Stimulated activated CD4-positive, alpha-beta T cell treated with anti-CD3 and anti-CD28 coated beads, Interleukin-4, amount 100 ng/mL, for 4 hours (primary cell): ENCODE results near the gene GPR62.
A peak's percentile ranks its signal among the peaks of the same experiment; 100 is the strongest.
"Not testable (repeated sequence)": the region's sequence is repeated elsewhere in the genome, so short reads cannot be mapped to it uniquely, and the experiment has no call there.

Experiments used
- DNase-seq, 2 experiments: peaks; one replicate each; pipeline ENCODE4 v3.0.0-alpha.2; 2020

GPR62 gene

GRCh38 chr3:51971350-51971749 is 16.2 kb downstream of the GPR62 start:
- DNase-seq: no peak

GRCh38 chr3:51974277-51974962 is 19.2 kb downstream of the GPR62 start:
- peak in 1 of 2 experiments; percentile 23 for DNase-seq

DNA sequence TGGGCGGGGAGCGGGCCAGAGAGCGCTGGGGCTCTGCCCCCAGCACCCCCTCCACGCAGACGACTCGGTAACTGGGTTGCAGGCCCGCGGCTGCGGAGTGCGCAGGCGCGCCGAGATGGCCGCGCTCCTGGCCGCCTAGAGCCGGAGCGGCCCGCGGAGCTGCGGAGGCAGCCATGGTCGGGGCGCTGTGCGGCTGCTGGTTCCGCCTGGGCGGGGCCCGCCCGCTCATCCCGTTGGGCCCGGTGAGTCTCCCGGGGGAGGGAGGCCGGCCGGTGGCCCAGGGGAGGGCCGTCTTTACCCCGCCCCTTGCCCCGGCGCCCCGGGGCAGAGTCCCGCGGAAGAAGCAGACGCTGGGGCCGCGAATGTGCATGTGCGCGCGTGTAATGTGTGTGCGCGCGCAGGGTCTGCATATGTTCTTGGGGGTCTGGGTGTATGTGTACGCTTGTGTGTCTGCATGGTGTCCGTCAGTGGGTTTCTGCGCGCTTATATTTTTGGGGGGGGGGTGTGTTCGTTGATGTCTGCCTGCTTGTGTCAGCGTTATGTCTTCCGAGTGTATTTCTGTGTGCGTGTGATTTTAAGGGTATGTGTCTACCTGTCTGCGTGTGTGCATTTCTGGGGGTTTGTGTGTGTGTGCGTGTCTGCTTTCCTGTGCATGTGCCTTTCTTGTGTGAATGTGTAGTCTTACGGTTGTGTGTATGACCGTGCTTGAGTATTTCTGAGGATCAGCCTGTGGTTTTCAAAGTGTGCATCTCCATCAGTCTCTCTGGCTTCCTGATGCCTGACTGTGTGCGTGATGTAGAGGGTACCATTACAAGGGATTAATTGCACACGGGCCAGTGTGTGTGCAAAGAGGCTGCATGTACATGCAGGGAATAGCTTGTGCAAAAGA is 20.0 kb downstream of the GPR62 start, which contains the start of gene ABHD14A:
TSS of gene ABHD14A (plus strand) at position 102 of the 889 bp plus-strand sequence. CDS start at position 174, 72 bp downstream.
- peak; percentile 64 to 66 for DNase-seq

- DNase-seq: no peak
These were observed 20.8 kb downstream of the GPR62 start for GRCh38 chr3:51975852-51976549.

DNA sequence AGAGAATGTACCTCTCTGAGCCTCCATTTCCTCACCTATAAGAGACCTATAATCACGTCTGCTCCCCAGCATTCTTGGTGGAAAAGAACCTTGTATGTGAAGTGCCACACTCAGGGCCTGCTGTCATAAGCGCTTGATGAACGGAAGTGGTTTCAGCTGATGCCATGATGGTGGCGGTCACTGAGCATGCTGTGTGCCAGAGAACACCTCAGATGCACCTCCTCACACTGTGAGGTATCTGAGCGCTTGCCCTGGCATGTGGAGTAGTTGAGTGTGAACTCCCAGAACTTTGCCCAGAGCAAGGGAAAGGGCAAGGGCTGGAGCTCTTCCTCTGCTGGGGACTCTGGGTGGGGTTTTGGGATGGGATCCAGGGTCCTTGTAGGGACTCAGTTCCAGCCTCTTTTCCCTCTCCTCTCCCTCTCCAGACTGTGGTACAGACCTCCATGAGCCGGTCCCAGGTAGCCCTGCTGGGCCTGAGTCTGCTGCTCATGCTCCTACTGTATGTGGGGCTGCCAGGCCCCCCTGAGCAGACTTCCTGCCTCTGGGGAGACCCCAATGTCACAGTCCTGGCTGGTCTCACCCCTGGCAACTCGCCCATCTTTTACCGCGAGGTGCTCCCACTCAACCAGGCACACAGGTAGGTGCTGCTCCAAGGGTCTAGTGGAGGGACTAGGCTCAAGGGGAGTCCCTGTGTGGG is 22.4 kb downstream of the GPR62 start:
- peak in 1 of 2 experiments; percentile 26 for DNase-seq

DNA sequence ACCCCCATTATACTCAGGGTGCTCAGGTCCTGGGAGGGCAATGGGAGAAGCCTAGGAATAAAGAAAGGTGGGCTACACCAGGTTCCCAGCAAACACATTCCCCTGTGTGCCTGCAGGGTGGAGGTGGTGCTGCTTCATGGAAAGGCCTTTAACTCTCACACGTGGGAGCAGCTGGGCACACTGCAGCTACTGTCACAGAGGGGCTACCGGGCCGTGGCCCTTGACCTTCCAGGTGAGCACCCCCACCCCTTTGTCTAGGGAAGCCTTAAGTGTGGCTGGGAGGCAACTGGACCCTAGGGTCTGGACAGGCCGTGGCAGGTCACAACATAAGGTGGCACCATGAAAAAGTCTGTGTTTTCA is 22.9 kb downstream of the GPR62 start:
- no peak for DNase-seq

DNA sequence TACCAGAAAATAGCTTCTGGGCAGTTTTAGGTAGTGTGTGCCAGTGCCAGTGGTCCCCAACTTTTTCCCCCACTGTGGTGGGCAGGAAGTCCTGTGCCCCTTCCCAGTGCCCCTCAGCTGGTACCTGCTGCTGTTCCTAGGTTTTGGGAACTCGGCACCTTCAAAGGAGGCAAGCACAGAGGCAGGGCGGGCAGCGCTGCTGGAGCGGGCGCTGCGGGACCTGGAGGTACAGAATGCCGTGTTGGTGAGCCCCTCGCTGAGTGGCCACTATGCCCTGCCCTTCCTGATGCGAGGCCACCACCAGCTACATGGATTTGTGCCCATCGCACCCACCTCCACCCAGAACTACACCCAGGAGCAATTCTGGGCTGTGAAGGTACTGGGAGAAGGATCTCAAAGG is 25.1 kb downstream of the GPR62 start:
- DNase-seq: no peak

DNA sequence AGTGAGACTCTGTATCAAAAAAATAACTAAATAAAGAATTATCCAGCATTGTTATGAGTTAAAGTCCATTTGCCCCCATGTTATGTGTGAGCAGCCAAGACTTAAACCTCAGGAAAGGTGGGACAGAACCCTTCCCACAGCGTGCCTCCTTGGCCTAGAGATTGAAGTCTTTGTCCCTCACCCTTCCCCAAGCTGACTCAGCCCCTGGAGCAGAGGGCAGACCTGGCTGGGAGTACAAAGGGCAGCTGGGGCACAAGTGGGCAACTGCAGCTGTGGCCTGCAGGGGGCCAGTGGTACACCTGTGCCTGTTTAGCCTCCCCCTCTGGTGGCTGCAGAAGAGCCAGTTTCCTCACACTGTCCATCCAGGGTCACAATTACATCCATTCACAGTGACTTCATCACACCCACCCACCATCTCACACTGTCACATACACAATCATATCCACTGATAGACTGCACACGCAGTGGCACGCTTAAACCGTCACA is 27.2 kb downstream of the GPR62 start:
- no peak for DNase-seq

DNA sequence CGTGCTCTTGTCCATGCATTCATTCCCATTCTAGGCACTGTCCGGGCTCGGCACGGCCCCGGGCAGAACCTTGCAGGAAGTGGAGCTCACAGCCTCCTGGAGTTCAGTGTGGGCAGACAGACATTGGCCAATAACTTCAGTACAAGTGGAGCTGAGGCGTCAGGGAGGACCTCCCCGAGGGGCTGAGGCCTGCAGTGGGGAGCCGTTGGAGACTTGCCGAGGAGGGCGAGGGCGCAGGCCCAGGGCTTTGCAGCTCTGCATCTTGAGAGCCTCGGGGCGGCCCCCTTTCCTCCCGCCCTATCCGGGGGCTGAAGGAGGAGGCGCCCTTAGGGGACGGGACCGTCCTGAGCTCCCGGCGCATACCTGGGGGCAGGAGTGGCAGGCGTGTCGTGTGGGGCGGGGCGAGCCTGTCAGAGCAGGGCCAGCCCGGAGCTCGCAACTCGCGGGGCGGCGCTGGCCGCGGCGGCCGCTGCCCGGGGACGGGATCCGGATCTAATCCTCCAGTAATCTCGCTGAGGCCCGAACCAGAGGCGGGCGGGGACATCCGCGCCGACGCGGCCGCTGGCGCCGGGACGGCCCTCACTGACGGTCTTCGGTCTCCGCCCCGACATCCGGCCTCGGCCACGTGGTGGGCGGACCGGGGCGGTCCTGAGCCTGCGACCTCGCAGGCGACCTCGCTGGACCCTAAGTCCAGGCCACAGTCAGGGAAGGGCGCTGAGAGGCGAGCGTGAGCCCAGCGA is 27.8 kb downstream of the GPR62 start, which contains the start of gene ACY1:
TSS of gene ACY1 (plus strand) at position 698 of the 740 bp plus-strand sequence. CDS start 530 bp downstream, outside the sequence.
- peak; percentile 73 to 75 for DNase-seq

DNA sequence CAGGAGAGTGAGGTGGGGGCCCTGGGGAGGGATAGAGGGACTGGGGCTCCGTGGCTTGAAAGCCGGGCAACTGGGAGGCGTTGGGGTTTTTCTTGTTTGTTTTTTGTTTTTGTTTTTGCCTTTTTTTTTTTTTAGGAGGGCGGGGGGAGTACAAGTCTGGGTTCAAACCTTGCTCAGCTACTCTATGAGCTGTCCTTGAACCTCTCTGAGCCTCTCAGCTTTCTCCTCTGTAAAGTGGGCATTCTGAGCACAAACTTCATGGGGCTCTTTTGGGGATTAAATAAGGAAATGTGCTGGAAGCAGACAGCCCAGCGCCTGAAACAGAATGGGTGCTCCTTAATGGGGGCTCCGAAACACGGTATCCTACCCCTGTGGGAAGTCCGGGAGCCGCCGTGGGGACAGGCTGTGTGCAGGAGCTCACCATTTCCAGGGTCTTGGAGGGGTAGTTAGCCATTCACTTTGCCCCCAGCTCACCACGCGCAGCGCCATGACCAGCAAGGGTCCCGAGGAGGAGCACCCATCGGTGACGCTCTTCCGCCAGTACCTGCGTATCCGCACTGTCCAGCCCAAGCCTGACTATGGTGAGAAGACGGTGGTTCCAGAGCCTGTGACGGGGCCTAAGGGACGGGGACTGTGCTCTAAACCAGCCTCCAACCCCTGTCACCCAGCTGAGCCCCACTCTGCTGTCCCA is 28.5 kb downstream of the GPR62 start:
- DNase-seq: no peak

DNA sequence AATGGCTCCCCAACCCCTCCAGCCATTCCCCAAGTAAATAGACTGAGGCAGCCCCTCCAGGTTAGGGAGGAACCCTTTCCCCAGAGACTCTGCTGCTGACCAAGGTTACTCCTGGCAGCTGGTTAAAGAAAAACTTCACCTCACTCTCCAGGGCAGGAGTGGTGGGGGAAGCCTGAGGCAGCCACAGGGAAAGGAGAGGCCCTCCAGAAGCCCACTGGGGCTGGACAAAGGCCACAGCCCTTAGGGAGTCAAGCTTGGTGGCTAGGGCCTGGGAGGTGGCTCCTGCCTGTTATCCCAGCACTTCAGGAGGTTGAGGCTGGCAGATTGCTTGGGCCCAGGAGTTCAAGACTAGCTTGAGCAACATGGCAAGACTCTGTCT is 29.1 kb downstream of the GPR62 start:
- no peak for DNase-seq

DNA sequence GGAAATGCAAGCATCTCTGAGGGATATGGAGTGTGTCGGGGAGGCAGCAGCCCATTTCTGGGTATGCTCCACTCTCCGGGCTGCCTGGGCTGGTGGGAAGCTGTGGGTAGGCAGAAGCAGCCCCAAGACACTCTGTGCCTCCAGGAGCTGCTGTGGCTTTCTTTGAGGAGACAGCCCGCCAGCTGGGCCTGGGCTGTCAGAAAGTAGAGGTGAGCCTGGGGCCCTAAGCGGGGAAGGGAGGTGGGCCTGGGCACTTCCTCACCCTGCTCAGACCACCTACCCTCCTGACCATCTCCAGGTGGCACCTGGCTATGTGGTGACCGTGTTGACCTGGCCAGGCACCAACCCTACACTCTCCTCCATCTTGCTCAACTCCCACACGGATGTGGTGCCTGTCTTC is 29.9 kb downstream of the GPR62 start:
- no peak for DNase-seq

DNA sequence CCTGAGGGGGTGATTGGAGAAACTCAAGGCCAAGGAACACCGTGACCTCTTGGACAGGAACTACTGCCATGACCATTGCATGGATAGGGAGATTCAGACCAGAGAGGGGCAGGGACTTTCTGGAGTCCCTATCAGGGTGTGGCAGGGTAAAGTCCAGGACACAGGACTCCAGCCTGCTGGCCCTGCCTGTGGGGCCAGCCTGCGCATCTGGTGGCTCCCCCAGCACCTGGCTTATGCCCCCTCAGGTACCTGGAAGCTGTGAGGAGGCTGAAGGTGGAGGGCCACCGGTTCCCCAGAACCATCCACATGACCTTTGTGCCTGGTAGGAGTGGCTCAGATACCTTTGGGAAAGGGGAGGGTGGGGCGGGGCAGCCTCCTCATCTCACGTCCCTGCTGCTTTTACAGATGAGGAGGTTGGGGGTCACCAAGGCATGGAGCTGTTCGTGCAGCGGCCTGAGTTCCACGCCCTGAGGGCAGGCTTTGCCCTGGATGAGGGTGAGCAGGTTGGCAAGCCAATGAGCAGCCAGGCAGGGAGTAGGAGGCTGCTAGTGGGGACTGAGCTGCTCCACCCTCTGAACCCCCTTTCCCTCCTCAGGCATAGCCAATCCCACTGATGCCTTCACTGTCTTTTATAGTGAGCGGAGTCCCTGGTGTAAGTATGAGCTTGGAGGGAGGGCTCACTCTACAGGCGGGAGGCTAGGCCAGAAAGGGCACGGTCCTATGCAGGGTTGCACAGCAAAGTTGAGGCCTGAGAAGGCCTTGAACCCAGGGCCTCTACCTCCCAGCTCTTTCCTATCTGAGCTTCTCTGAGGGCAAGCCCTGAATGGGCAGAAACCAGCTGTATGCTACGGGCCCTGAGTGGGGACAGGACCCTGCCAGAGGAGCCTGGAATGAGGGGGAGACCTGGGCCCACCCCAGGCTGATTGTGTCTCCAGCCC is 31.1 kb downstream of the GPR62 start:
- DNase-seq: no peak

DNA sequence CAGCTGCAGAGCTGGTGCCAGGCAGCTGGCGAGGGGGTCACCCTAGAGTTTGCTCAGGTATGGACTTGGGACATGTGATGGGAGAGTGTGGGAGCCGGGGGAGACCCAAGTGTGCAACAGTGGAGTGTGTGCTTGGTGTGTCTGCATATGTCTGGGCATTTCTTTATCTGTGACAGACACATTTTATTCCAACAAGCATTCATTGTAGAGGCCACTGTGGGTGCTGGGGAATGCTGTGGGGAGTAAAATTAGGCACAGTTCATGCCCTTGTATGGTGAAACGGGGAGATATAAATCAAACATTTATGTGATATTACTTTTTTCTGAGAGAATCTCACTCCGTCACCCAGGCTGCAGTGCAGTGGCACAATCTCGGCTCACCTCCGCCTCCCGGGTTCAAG is 32.4 kb downstream of the GPR62 start:
- DNase-seq: no peak

- no peak for DNase-seq
These were observed 33.3 kb downstream of the GPR62 start for GRCh38 chr3:51988286-51989146.

GRCh38 chr3:51990501-51990971 is 35.4 kb downstream of the GPR62 start:
- DNase-seq: not testable (repeated sequence)

GRCh38 chr3:51992017-51992682 is 37.0 kb downstream of the GPR62 start:
- DNase-seq: no peak

DNA sequence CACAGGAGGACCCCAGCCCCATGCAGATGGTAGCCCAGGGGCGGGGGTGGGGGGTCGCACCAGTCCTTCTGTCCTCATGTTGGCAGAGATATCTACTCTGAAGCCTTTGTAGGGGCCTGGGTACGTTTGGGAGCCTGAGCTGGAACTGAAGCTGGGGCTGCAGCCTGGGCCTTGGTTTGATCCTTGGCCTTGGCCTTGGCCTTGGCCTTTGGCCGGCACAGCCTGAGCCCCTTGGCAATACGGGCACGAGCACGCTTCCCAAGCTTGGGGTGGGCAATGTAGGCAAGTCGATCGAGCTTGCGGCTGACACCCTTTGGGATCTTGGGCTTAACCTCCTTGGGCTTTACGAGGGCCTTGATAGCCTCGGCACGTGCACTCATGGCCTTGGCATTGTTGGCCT is 38.5 kb downstream of the GPR62 start:
- not testable (repeated sequence) for DNase-seq
